HepG2 (cell line): ENCODE measurements around the gene PLXNC1. TPM values are rescaled to one million over a fixed set of nuclear protein-coding genes. Genes with fewer than 3 reads are reported as not detected.

Experiments used
- CCDC6 ChIP-seq: sonication (generic); formaldehyde crosslinking; IDR thresholded peaks from 2 replicates; pipeline ENCODE4 v1.8.1; 2022; ENCODE audit warnings: mild to moderate bottlenecking, missing genetic modification reagents, moderate library complexity
- HOXA7 ChIP-seq: sonication (generic); formaldehyde crosslinking; IDR thresholded peaks from 2 replicates; pipeline ENCODE4 v1.8.1; 2022; ENCODE audit warnings: mild to moderate bottlenecking, missing genetic modification reagents, moderate library complexity
- MEIS2 ChIP-seq: sonication (generic); formaldehyde crosslinking; IDR thresholded peaks from 2 replicates; pipeline ENCODE4 v1.9.0; 2021; ENCODE audit warnings: mild to moderate bottlenecking, missing genetic modification reagents
- MXI1 ChIP-seq: IDR thresholded peaks from 3 replicates; pipeline ENCODE4 v1.6.1; 2012; ENCODE audit warnings: low read depth, low read length, inconsistent platforms, borderline replicate concordance
- NFIB ChIP-seq: sonication (generic); formaldehyde crosslinking; IDR thresholded peaks from 2 replicates; pipeline ENCODE4 v1.9.0; 2021; ENCODE audit warnings: missing genetic modification reagents, mild to moderate bottlenecking, borderline replicate concordance
- RCOR2 ChIP-seq: IDR thresholded peaks from 2 replicates; pipeline ENCODE4 v1.6.1; 2016; ENCODE audit warnings: missing biosample characterization, missing genetic modification reagents
- TBX2 ChIP-seq: sonication (generic); formaldehyde crosslinking; IDR thresholded peaks from 2 replicates; pipeline ENCODE4 v1.5.0; 2020; ENCODE audit warnings: missing genetic modification reagents, mild to moderate bottlenecking, borderline replicate concordance
- ZNF230 ChIP-seq: sonication (generic); formaldehyde crosslinking; IDR thresholded peaks from 2 replicates; pipeline ENCODE4 v1.4.0; 2020; ENCODE audit warnings: mild to moderate bottlenecking, missing genetic modification reagents
- ZNF333 ChIP-seq: sonication (generic); formaldehyde crosslinking; IDR thresholded peaks from 2 replicates; pipeline ENCODE4 v1.4.0; 2020; ENCODE audit warnings: mild to moderate bottlenecking, missing genetic modification reagents, borderline replicate concordance
- ZNF33B ChIP-seq: sonication (generic); formaldehyde crosslinking; IDR thresholded peaks from 2 replicates; pipeline ENCODE4 v1.5.1; 2020; ENCODE audit warnings: mild to moderate bottlenecking, missing genetic modification reagents
- ZNF709 ChIP-seq: sonication (generic); formaldehyde crosslinking; IDR thresholded peaks from 2 replicates; pipeline ENCODE4 v1.5.0; 2020; ENCODE audit warnings: mild to moderate bottlenecking, missing genetic modification reagents
- polyA plus RNA-seq, 8 experiments: library from polyadenylated mRNA; depleted of rRNA in 3 of 8; stranded (reverse) in 7 of 8; unstranded in 1 of 8; fragments of >200 nt; fragmentation: Illumina TruSeq in 4 of 8; extraction: Trizol in 4 of 8; gene quantifications; 2 replicates each; pipeline versions ENCODE4 v1.2.1 to v1.2.3, GENCODE V29; 2011 to 2016; ENCODE audit warnings: low read depth in 4 of 8, missing spikeins in 1 of 8, mixed read lengths in 1 of 8; ENCODE audit not compliant: insufficient read depth in 1 of 8
- total RNA-seq, 5 experiments: library from RNA; depleted of rRNA; stranded (reverse); fragments of >200 nt; fragmentation: Illumina TruSeq; extraction: Trizol; gene quantifications; 2 replicates each; pipeline ENCODE4 v1.2.3, GENCODE V29; 2016; ENCODE audit warnings: low read depth in 1 of 5
- TF ChIP-seq, protein P1 (sequence below): sonication (generic); formaldehyde crosslinking; conservative IDR thresholded peaks from 2 replicates; pipeline ENCODE4 v1.4.0; 2020; ENCODE audit warnings: mild to moderate bottlenecking, missing genetic modification reagents, moderate library complexity
- TF ChIP-seq, protein P2 (sequence below), 2 experiments: sonication (generic) in 1 of 2; formaldehyde crosslinking in 1 of 2; IDR thresholded peaks; 2 replicates each; pipeline versions ENCODE4 v1.4.0 to v1.6.1; 2018 to 2020; ENCODE audit warnings: missing genetic modification reagents in 2 of 2, borderline replicate concordance in 1 of 2, low read depth in 1 of 2, mild to moderate bottlenecking in 1 of 2, missing biosample characterization in 1 of 2
- TF ChIP-seq, protein P3 (sequence below): sonication (generic); formaldehyde crosslinking; IDR thresholded peaks from 2 replicates; pipeline ENCODE4 v1.4.0; 2020; ENCODE audit warnings: missing genetic modification reagents, borderline replicate concordance
- TF ChIP-seq, protein P4 (sequence below): sonication (generic); formaldehyde crosslinking; IDR thresholded peaks from 2 replicates; pipeline ENCODE4 v1.4.0; 2020; ENCODE audit warnings: mild to moderate bottlenecking, missing genetic modification reagents, borderline replicate concordance
- TF ChIP-seq, protein P5 (sequence below): sonication (generic); formaldehyde crosslinking; IDR thresholded peaks from 2 replicates; pipeline ENCODE4 v1.8.1; 2022; ENCODE audit warnings: mild to moderate bottlenecking, missing genetic modification reagents

The PLXNC1 gene
- total and polyA plus RNA-seq, 2 of the 13 experiments (the other 11 are each of a cell fraction or from before 2014, with no cell fraction given) = 6.6 to 11.2 TPM

DNA sequence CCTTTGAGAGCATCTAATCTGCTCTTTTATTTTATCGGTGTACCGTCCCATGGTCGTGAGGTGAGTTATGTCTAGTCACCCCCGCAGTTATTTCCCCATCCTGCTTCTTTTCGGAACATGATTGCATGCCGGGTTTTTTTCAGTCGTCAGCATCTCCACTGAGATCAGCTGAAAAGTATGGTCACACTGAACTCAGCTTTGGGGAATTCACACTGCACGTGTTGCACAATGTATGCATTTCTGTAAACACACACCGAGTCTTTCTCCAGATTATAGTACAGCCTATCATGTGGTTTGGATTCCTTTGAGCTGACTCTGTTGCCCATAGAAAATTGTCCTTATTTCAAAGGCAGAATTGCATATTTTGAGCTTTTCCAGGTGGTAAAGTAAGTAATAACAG lies 24.6 kb downstream of the PLXNC1 start (continued):
- TF ChIP-seq, protein P1, sequence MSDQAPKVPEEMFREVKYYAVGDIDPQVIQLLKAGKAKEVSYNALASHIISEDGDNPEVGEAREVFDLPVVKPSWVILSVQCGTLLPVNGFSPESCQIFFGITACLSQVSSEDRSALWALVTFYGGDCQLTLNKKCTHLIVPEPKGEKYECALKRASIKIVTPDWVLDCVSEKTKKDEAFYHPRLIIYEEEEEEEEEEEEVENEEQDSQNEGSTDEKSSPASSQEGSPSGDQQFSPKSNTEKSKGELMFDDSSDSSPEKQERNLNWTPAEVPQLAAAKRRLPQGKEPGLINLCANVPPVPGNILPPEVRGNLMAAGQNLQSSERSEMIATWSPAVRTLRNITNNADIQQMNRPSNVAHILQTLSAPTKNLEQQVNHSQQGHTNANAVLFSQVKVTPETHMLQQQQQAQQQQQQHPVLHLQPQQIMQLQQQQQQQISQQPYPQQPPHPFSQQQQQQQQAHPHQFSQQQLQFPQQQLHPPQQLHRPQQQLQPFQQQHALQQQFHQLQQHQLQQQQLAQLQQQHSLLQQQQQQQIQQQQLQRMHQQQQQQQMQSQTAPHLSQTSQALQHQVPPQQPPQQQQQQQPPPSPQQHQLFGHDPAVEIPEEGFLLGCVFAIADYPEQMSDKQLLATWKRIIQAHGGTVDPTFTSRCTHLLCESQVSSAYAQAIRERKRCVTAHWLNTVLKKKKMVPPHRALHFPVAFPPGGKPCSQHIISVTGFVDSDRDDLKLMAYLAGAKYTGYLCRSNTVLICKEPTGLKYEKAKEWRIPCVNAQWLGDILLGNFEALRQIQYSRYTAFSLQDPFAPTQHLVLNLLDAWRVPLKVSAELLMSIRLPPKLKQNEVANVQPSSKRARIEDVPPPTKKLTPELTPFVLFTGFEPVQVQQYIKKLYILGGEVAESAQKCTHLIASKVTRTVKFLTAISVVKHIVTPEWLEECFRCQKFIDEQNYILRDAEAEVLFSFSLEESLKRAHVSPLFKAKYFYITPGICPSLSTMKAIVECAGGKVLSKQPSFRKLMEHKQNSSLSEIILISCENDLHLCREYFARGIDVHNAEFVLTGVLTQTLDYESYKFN (CRISPR knock-in tag) = peak; percentile 78
- TF ChIP-seq NFIB (CRISPR knock-in tag) (no peak), MXI1 (peak; percentile 73; the same call in 1 of the 3 replicates), TBX2 (CRISPR knock-in tag) (peak; percentile 64; the same call in 1 of the 2 replicates), ZNF33B (CRISPR knock-in tag) (no peak), CCDC6 (CRISPR knock-in tag) (peak; percentile 45; the same call in 1 of the 2 replicates), ZNF230 (CRISPR knock-in tag) (no peak), ZNF333 (CRISPR knock-in tag) (no peak), MEIS2 (CRISPR knock-in tag) (no peak), RCOR2 (no peak), ZNF709 (CRISPR knock-in tag) (no peak), HOXA7 (no peak)
- TF ChIP-seq, protein P2, sequence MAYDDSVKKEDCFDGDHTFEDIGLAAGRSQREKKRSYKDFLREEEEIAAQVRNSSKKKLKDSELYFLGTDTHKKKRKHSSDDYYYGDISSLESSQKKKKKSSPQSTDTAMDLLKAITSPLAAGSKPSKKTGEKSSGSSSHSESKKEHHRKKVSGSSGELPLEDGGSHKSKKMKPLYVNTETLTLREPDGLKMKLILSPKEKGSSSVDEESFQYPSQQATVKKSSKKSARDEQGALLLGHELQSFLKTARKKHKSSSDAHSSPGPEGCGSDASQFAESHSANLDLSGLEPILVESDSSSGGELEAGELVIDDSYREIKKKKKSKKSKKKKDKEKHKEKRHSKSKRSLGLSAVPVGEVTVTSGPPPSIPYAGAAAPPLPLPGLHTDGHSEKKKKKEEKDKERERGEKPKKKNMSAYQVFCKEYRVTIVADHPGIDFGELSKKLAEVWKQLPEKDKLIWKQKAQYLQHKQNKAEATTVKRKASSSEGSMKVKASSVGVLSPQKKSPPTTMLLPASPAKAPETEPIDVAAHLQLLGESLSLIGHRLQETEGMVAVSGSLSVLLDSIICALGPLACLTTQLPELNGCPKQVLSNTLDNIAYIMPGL (CRISPR knock-in tag; IDR thresholded peaks at IDR 0.05; ENCODE audit: borderline replicate concordance in 1 of 2, low read depth in 1 of 2) = no peak
- TF ChIP-seq, protein P3, sequence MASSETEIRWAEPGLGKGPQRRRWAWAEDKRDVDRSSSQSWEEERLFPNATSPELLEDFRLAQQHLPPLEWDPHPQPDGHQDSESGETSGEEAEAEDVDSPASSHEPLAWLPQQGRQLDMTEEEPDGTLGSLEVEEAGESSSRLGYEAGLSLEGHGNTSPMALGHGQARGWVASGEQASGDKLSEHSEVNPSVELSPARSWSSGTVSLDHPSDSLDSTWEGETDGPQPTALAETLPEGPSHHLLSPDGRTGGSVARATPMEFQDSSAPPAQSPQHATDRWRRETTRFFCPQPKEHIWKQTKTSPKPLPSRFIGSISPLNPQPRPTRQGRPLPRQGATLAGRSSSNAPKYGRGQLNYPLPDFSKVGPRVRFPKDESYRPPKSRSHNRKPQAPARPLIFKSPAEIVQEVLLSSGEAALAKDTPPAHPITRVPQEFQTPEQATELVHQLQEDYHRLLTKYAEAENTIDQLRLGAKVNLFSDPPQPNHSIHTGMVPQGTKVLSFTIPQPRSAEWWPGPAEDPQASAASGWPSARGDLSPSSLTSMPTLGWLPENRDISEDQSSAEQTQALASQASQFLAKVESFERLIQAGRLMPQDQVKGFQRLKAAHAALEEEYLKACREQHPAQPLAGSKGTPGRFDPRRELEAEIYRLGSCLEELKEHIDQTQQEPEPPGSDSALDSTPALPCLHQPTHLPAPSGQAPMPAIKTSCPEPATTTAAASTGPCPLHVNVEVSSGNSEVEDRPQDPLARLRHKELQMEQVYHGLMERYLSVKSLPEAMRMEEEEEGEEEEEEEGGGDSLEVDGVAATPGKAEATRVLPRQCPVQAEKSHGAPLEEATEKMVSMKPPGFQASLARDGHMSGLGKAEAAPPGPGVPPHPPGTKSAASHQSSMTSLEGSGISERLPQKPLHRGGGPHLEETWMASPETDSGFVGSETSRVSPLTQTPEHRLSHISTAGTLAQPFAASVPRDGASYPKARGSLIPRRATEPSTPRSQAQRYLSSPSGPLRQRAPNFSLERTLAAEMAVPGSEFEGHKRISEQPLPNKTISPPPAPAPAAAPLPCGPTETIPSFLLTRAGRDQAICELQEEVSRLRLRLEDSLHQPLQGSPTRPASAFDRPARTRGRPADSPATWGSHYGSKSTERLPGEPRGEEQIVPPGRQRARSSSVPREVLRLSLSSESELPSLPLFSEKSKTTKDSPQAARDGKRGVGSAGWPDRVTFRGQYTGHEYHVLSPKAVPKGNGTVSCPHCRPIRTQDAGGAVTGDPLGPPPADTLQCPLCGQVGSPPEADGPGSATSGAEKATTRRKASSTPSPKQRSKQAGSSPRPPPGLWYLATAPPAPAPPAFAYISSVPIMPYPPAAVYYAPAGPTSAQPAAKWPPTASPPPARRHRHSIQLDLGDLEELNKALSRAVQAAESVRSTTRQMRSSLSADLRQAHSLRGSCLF (CRISPR knock-in tag) = no peak
- TF ChIP-seq, protein P4, sequence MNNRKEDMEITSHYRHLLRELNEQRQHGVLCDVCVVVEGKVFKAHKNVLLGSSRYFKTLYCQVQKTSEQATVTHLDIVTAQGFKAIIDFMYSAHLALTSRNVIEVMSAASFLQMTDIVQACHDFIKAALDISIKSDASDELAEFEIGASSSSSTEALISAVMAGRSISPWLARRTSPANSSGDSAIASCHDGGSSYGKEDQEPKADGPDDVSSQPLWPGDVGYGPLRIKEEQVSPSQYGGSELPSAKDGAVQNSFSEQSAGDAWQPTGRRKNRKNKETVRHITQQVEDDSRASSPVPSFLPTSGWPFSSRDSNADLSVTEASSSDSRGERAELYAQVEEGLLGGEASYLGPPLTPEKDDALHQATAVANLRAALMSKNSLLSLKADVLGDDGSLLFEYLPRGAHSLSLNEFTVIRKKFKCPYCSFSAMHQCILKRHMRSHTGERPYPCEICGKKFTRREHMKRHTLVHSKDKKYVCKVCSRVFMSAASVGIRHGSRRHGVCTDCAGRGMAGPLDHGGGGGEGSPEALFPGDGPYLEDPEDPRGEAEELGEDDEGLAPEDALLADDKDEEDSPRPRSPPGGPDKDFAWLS = no peak
- TF ChIP-seq, protein P5, sequence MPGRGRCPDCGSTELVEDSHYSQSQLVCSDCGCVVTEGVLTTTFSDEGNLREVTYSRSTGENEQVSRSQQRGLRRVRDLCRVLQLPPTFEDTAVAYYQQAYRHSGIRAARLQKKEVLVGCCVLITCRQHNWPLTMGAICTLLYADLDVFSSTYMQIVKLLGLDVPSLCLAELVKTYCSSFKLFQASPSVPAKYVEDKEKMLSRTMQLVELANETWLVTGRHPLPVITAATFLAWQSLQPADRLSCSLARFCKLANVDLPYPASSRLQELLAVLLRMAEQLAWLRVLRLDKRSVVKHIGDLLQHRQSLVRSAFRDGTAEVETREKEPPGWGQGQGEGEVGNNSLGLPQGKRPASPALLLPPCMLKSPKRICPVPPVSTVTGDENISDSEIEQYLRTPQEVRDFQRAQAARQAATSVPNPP (CRISPR knock-in tag) = no peak
